Keratinocyte (primary cell): Measurements from ENCODE around the gene CC2D1A. TPM values are rescaled to one million over a fixed set of nuclear protein-coding genes. Genes with fewer than 3 reads are reported as not detected.

Experiments used
- DNase-seq: peaks from one replicate; pipeline ENCODE4 v3.0.0-alpha.2; 2011; ENCODE audit warnings: low read depth, missing footprints, low spot score
- FAIRE-seq: peaks from 2 replicates; lab custom pipeline; 2011; peaks lifted over from hg19 to GRCh38; lab: Jason Lieb, UNC
- H2AFZ ChIP-seq: 2 replicates; pipeline ENCODE4 v1.6.0; 2012; ENCODE audit warnings: low read length, control low read depth, inconsistent platforms; ENCODE audit not compliant: control insufficient read depth
- H3K27ac ChIP-seq: 2 replicates; pipeline ENCODE4 v1.5.1; 2011; ENCODE audit warnings: low read length; ENCODE audit not compliant: control insufficient read depth, insufficient read depth
- H3K27me3 ChIP-seq: 3 replicates; pipeline ENCODE4 v1.6.0; 2011; ENCODE audit warnings: low read length; ENCODE audit not compliant: control insufficient read depth, insufficient read depth; ENCODE audit errors: extremely low read depth
- H3K36me3 ChIP-seq, 2 experiments: 2 replicates in 1 of 2; 3 replicates in 1 of 2; pipeline ENCODE4 v1.5.1; 2011; ENCODE audit warnings: low read length in 2 of 2, mild to moderate bottlenecking in 1 of 2; ENCODE audit not compliant: control insufficient read depth in 2 of 2, insufficient read depth in 2 of 2; ENCODE audit errors: extremely low read depth in 1 of 2
- H3K4me1 ChIP-seq: 3 replicates; pipeline ENCODE4 v1.5.1; 2011; ENCODE audit warnings: low read length; ENCODE audit not compliant: control insufficient read depth, insufficient read depth; ENCODE audit errors: extremely low read depth
- H3K4me2 ChIP-seq: 3 replicates; pipeline ENCODE4 v1.6.0; 2011; ENCODE audit warnings: low read depth, low read length; ENCODE audit not compliant: control insufficient read depth, insufficient read depth; ENCODE audit errors: extremely low read depth
- H3K4me3 ChIP-seq, 3 experiments: fragments of 200-600 bp in 1 of 3; sonication (generic) in 1 of 3; 2 replicates in 2 of 3; 3 replicates in 1 of 3; pipeline ENCODE4 v1.5.1; 2011 to 2016; ENCODE audit warnings: low read length in 3 of 3, mild to moderate bottlenecking in 3 of 3, control low read depth in 2 of 3, inconsistent platforms in 1 of 3, low read depth in 1 of 3, mixed read lengths in 1 of 3, mixed run types in 1 of 3, moderate library complexity in 1 of 3; ENCODE audit not compliant: control insufficient read depth in 2 of 3, insufficient read depth in 2 of 3; ENCODE audit errors: extremely low read depth in 1 of 3
- H3K79me2 ChIP-seq: 2 replicates; pipeline ENCODE4 v1.6.0; 2012; ENCODE audit warnings: low read length; ENCODE audit not compliant: control insufficient read depth, insufficient read depth
- H3K9ac ChIP-seq: 3 replicates; pipeline ENCODE4 v1.6.0; 2011; ENCODE audit warnings: low read length; ENCODE audit not compliant: control insufficient read depth, insufficient read depth; ENCODE audit errors: extremely low read depth
- H3K9me1 ChIP-seq: 3 replicates; pipeline ENCODE4 v1.6.0; 2011; ENCODE audit warnings: low read length; ENCODE audit not compliant: control insufficient read depth, insufficient read depth; ENCODE audit errors: extremely low read depth
- H3K9me3 ChIP-seq: 2 replicates; pipeline ENCODE4 v1.5.1; 2012; ENCODE audit warnings: low read depth, low read length; ENCODE audit not compliant: control insufficient read depth
- H4K20me1 ChIP-seq: 3 replicates; pipeline ENCODE4 v1.6.0; 2011; ENCODE audit warnings: low read length; ENCODE audit not compliant: control insufficient read depth, insufficient read depth; ENCODE audit errors: extremely low read depth
- EZH2 ChIP-seq: IDR thresholded peaks from one replicate; pipeline ENCODE4 v1.6.1; 2012; ENCODE audit warnings: inconsistent platforms, mild to moderate bottlenecking, low read length, moderate library complexity
- dilution Hi-C: fragments of 300-500 bp; cut with MboI; formaldehyde crosslinking; loops from one replicate; pipeline ENCODE4 v1.7.0; 2020; ENCODE audit warnings: low sequenced_read_pairs; ENCODE audit not compliant: extremely low pct_ligation_motif_present
- polyA plus RNA-seq, 5 experiments: library from polyadenylated mRNA; depleted of rRNA in 3 of 5; stranded (reverse) in 3 of 5; stranded (forward) in 1 of 5; unstranded in 1 of 5; fragments of >200 nt; gene quantifications; 1 replicate in 1 of 5; 2 replicates in 3 of 5; 3 replicates in 1 of 5; pipeline versions ENCODE4 v1.2.1 to v1.2.3, GENCODE V29; 2011 to 2012; ENCODE audit warnings: missing spikeins in 2 of 5, low read depth in 1 of 5, low replicate concordance in 1 of 5
- TF ChIP-seq, protein P1 (sequence below), 3 experiments: IDR thresholded peaks in 1 of 3; conservative IDR thresholded peaks in 1 of 3; optimal IDR thresholded peaks in 1 of 3; 2 replicates in 2 of 3; 3 replicates in 1 of 3; pipeline versions ENCODE3 to v1.5.1; 2011; ENCODE audit warnings: low read length in 3 of 3, mild to moderate bottlenecking in 3 of 3, moderate library complexity in 2 of 3, control low read depth in 1 of 3, inconsistent platforms in 1 of 3; ENCODE audit not compliant: insufficient read depth in 2 of 3; ENCODE audit errors: extremely low read depth in 1 of 3

The CC2D1A gene
- polyA plus RNA-seq, 1 donor (not counting 4 experiments of a cell fraction or from before 2014, with no cell fraction given), result 11.2 TPM

- H3K4me1 ChIP-seq, result peaks cover 11% of the 10 kb centered on the region
- peaks cover 5% of the 10 kb centered on the region for H3K79me2 ChIP-seq
- peak overlapping the region; percentile 80 for H3K9ac ChIP-seq
- H3K27me3 ChIP-seq, result no peaks in the 10 kb centered on the region
- peak overlapping the region; percentile 40 for H3K27ac ChIP-seq
- no peaks in the 10 kb centered on the region for H4K20me1 ChIP-seq
- H3K9me3 ChIP-seq, result no peaks in the 10 kb centered on the region
- peak overlapping the region; percentile 94 for H2AFZ ChIP-seq
- TF ChIP-seq EZH2, result no peak
- TF ChIP-seq, protein P1, sequence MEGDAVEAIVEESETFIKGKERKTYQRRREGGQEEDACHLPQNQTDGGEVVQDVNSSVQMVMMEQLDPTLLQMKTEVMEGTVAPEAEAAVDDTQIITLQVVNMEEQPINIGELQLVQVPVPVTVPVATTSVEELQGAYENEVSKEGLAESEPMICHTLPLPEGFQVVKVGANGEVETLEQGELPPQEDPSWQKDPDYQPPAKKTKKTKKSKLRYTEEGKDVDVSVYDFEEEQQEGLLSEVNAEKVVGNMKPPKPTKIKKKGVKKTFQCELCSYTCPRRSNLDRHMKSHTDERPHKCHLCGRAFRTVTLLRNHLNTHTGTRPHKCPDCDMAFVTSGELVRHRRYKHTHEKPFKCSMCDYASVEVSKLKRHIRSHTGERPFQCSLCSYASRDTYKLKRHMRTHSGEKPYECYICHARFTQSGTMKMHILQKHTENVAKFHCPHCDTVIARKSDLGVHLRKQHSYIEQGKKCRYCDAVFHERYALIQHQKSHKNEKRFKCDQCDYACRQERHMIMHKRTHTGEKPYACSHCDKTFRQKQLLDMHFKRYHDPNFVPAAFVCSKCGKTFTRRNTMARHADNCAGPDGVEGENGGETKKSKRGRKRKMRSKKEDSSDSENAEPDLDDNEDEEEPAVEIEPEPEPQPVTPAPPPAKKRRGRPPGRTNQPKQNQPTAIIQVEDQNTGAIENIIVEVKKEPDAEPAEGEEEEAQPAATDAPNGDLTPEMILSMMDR (optimal IDR thresholded peaks at IDR 0.05 in 1 of 3, IDR thresholded peaks at IDR 0.05 in 1 of 3, conservative IDR thresholded peaks at IDR 0.05 in 1 of 3; ENCODE audit: extremely low read depth in 1 of 3, insufficient read depth in 2 of 3, low read length in 3 of 3), result no peak
- H3K4me3 ChIP-seq, result peak overlapping the region; percentile 70 to 98 (median 82)
- H3K9me1 ChIP-seq, result peaks cover 2% of the 10 kb centered on the region
- dilution Hi-C loops, result no loop called here
- FAIRE-seq, result no peak
- H3K36me3 ChIP-seq, result peaks cover 2 to 4% of the 10 kb centered on the region in 2 experiments
- peak overlapping the region; percentile 86 for H3K4me2 ChIP-seq
- no peak for DNase-seq
Measured at GRCh38 chr19:13906521-13906904, 512 bp downstream of the CC2D1A start.

GRCh38 chr19:13906910-13907309, 909 bp downstream of the CC2D1A start:
- H3K9ac ChIP-seq, result peak overlapping the region; percentile 80
- peaks cover 2 to 4% of the 10 kb centered on the region in 2 experiments for H3K36me3 ChIP-seq
- H3K4me1 ChIP-seq, result peaks cover 11% of the 10 kb centered on the region
- peaks cover 2% of the 10 kb centered on the region for H3K9me1 ChIP-seq
- H2AFZ ChIP-seq, result peak overlapping the region; percentile 94
- H3K79me2 ChIP-seq, result peaks cover 5% of the 10 kb centered on the region
- dilution Hi-C loops, result no loop called here
- H3K27ac ChIP-seq, result peak overlapping the region; percentile 40
- DNase-seq (no peak), FAIRE-seq (peak; percentile 43)
- peak overlapping the region; percentile 70 to 98 (median 82) for H3K4me3 ChIP-seq
- H3K9me3 ChIP-seq, result no peaks in the 10 kb centered on the region
- H4K20me1 ChIP-seq, result no peaks in the 10 kb centered on the region
- TF ChIP-seq, protein P1 (optimal IDR thresholded peaks at IDR 0.05 in 1 of 3, IDR thresholded peaks at IDR 0.05 in 1 of 3, conservative IDR thresholded peaks at IDR 0.05 in 1 of 3; ENCODE audit: extremely low read depth in 1 of 3, insufficient read depth in 2 of 3, low read length in 3 of 3), result no peak
- TF ChIP-seq EZH2, result no peak
- no peaks in the 10 kb centered on the region for H3K27me3 ChIP-seq
- peak overlapping the region; percentile 86 for H3K4me2 ChIP-seq
